HL-60 (cell line): ENCODE results near the gene CDT1.

Experiments
- DNase-seq, 2 experiments: peaks; one replicate each; pipeline ENCODE4 v3.0.0-alpha.2; 2010 to 2020; ENCODE audit warnings: low read depth in 1 of 2, low spot score in 1 of 2
- H3K27ac ChIP-seq: fragments of 250-450 bp; sonication (Bioruptor Pico); replicated peaks from 2 replicates; pipeline ENCODE4 v1.5.1; 2020; ENCODE audit warnings: mild to moderate bottlenecking, moderate library complexity
- H3K27me3 ChIP-seq: fragments of 250-450 bp; sonication (Bioruptor Pico); 2 replicates; pipeline ENCODE4 v1.5.1; 2021; ENCODE audit warnings: mild to moderate bottlenecking, moderate library complexity; ENCODE audit not compliant: insufficient read depth, poor library complexity, severe bottlenecking
- H3K4me3 ChIP-seq: replicated peaks from 2 replicates; pipeline ENCODE4 v1.5.1; 2011; ENCODE audit warnings: mild to moderate bottlenecking, control low read depth, low read length; ENCODE audit not compliant: insufficient read depth
- GABPA ChIP-seq: IDR thresholded peaks from 2 replicates; pipeline ENCODE4 v1.6.1; 2012; ENCODE audit warnings: low read depth
- POLR2AphosphoS5 ChIP-seq: IDR thresholded peaks from 2 replicates; pipeline ENCODE4 v1.6.1; 2012; ENCODE audit warnings: low read depth
- SPI1 ChIP-seq: IDR thresholded peaks from 2 replicates; pipeline ENCODE4 v1.6.1; 2012; ENCODE audit warnings: low read depth, mild to moderate bottlenecking, borderline replicate concordance
- TF ChIP-seq, protein P1 (sequence below): IDR thresholded peaks from 2 replicates; pipeline ENCODE4 v1.6.1; 2012; ENCODE audit warnings: low read depth; ENCODE audit not compliant: insufficient replicate concordance
- TF ChIP-seq, protein P2 (sequence below): IDR thresholded peaks from one replicate; pipeline ENCODE4 v1.5.1; 2011; ENCODE audit warnings: low read length, control low read depth, inconsistent platforms; ENCODE audit not compliant: insufficient read depth

Gene CDT1

GRCh38 chr16:88800277-88800592 is 3.4 kb upstream of the CDT1 start:
- TF ChIP-seq GABPA (no peak), POLR2AphosphoS5 (no peak), SPI1 (no peak)
- TF ChIP-seq, protein P1, sequence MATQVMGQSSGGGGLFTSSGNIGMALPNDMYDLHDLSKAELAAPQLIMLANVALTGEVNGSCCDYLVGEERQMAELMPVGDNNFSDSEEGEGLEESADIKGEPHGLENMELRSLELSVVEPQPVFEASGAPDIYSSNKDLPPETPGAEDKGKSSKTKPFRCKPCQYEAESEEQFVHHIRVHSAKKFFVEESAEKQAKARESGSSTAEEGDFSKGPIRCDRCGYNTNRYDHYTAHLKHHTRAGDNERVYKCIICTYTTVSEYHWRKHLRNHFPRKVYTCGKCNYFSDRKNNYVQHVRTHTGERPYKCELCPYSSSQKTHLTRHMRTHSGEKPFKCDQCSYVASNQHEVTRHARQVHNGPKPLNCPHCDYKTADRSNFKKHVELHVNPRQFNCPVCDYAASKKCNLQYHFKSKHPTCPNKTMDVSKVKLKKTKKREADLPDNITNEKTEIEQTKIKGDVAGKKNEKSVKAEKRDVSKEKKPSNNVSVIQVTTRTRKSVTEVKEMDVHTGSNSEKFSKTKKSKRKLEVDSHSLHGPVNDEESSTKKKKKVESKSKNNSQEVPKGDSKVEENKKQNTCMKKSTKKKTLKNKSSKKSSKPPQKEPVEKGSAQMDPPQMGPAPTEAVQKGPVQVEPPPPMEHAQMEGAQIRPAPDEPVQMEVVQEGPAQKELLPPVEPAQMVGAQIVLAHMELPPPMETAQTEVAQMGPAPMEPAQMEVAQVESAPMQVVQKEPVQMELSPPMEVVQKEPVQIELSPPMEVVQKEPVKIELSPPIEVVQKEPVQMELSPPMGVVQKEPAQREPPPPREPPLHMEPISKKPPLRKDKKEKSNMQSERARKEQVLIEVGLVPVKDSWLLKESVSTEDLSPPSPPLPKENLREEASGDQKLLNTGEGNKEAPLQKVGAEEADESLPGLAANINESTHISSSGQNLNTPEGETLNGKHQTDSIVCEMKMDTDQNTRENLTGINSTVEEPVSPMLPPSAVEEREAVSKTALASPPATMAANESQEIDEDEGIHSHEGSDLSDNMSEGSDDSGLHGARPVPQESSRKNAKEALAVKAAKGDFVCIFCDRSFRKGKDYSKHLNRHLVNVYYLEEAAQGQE, result no peak
- TF ChIP-seq, protein P2, sequence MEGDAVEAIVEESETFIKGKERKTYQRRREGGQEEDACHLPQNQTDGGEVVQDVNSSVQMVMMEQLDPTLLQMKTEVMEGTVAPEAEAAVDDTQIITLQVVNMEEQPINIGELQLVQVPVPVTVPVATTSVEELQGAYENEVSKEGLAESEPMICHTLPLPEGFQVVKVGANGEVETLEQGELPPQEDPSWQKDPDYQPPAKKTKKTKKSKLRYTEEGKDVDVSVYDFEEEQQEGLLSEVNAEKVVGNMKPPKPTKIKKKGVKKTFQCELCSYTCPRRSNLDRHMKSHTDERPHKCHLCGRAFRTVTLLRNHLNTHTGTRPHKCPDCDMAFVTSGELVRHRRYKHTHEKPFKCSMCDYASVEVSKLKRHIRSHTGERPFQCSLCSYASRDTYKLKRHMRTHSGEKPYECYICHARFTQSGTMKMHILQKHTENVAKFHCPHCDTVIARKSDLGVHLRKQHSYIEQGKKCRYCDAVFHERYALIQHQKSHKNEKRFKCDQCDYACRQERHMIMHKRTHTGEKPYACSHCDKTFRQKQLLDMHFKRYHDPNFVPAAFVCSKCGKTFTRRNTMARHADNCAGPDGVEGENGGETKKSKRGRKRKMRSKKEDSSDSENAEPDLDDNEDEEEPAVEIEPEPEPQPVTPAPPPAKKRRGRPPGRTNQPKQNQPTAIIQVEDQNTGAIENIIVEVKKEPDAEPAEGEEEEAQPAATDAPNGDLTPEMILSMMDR, result no peak
- DNase-seq, result no peak
- H3K27ac ChIP-seq, result peak overlapping the region; percentile 99
- no peak overlapping the region for H3K4me3 ChIP-seq
- no peaks in the 10 kb centered on the region for H3K27me3 ChIP-seq

- no peak for DNase-seq
- H3K4me3 ChIP-seq, result peak overlapping the region; percentile 67
- TF ChIP-seq SPI1 (no peak), POLR2AphosphoS5 (no peak), GABPA (no peak)
- TF ChIP-seq, protein P2, result no peak
- TF ChIP-seq, protein P1, result no peak
- H3K27ac ChIP-seq, result peak overlapping the region; percentile 84
- no peaks in the 10 kb centered on the region for H3K27me3 ChIP-seq
Measured at GRCh38 chr16:88804173-88804551, 573 bp downstream of the CDT1 start.

- H3K4me3 ChIP-seq, result peak overlapping the region; percentile 67
- peak overlapping the region; percentile 84 for H3K27ac ChIP-seq
- no peak for DNase-seq
- no peaks in the 10 kb centered on the region for H3K27me3 ChIP-seq
- TF ChIP-seq, protein P2, result no peak
- TF ChIP-seq, protein P1, result no peak
- TF ChIP-seq GABPA (no peak), SPI1 (no peak), POLR2AphosphoS5 (no peak)
Measured at GRCh38 chr16:88804552-88805339, 1.2 kb downstream of the CDT1 start.
